Choroid plexus epithelial cell (primary cell): ENCODE results near the gene RBMS3.

Experiments used
- DNase-seq: peaks from one replicate; pipeline ENCODE4 v3.0.0-alpha.2; 2010; ENCODE audit warnings: low read depth
- H3K4me3 ChIP-seq: 2 replicates; pipeline ENCODE4 v1.5.1; 2011; ENCODE audit warnings: low read depth, mild to moderate bottlenecking, control low read depth, low read length, moderate library complexity
- CTCF ChIP-seq: conservative IDR thresholded peaks from 2 replicates; pipeline ENCODE4 v1.5.1; 2011; ENCODE audit warnings: low read depth, mild to moderate bottlenecking, control low read depth, inconsistent platforms, low read length, moderate library complexity

RBMS3 gene

GRCh38 chr3:29331035-29331434 is 50.2 kb downstream of the RBMS3 start:
- TF ChIP-seq CTCF = no peak
- no peak overlapping the region for H3K4me3 ChIP-seq
- DNase-seq = no peak

- no peak overlapping the region for H3K4me3 ChIP-seq
- no peak for TF ChIP-seq CTCF
Measured at GRCh38 chr3:29331456-29332194, 50.8 kb downstream of the RBMS3 start.

GRCh38 chr3:29332195-29332637 is 51.3 kb downstream of the RBMS3 start:
- H3K4me3 ChIP-seq = no peak overlapping the region
- TF ChIP-seq CTCF = no peak
- DNase-seq = no peak

More at GRCh38 chr3:29331456-29332194, 50.8 kb downstream of the RBMS3 start:
- DNase-seq = peak; percentile 43

GRCh38 chr3:29333576-29333975 is 52.7 kb downstream of the RBMS3 start:
- no peak overlapping the region for H3K4me3 ChIP-seq
- peak; percentile 35 for DNase-seq
- no peak for TF ChIP-seq CTCF

- H3K4me3 ChIP-seq = no peak overlapping the region
- no peak for DNase-seq
- TF ChIP-seq CTCF = no peak
Measured at GRCh38 chr3:29334706-29335105, 53.8 kb downstream of the RBMS3 start.

- peak overlapping the region; percentile 47 for H3K4me3 ChIP-seq
- TF ChIP-seq CTCF = no peak
- DNase-seq = peak; percentile 99
Measured at GRCh38 chr3:29335438-29335837, 54.6 kb downstream of the RBMS3 start.

GRCh38 chr3:29335943-29336342 is 55.1 kb downstream of the RBMS3 start:
- no peak for TF ChIP-seq CTCF
- DNase-seq = peak; percentile 42
- peak overlapping the region; percentile 47 for H3K4me3 ChIP-seq
